Keratinocyte (primary cell): Measurements from ENCODE around the gene CDC14B.

ENCODE experiments used
- EZH2 ChIP-seq: IDR thresholded peaks from one replicate; pipeline ENCODE4 v1.6.1; 2012; ENCODE audit warnings: inconsistent platforms, mild to moderate bottlenecking, low read length, moderate library complexity
- TF ChIP-seq, protein P1 (sequence below), 3 experiments: IDR thresholded peaks in 1 of 3; conservative IDR thresholded peaks in 1 of 3; optimal IDR thresholded peaks in 1 of 3; 2 replicates in 2 of 3; 3 replicates in 1 of 3; pipeline versions ENCODE3 to v1.5.1; 2011; ENCODE audit warnings: low read length in 3 of 3, mild to moderate bottlenecking in 3 of 3, moderate library complexity in 2 of 3, control low read depth in 1 of 3, inconsistent platforms in 1 of 3; ENCODE audit not compliant: insufficient read depth in 2 of 3; ENCODE audit errors: extremely low read depth in 1 of 3

DNA sequence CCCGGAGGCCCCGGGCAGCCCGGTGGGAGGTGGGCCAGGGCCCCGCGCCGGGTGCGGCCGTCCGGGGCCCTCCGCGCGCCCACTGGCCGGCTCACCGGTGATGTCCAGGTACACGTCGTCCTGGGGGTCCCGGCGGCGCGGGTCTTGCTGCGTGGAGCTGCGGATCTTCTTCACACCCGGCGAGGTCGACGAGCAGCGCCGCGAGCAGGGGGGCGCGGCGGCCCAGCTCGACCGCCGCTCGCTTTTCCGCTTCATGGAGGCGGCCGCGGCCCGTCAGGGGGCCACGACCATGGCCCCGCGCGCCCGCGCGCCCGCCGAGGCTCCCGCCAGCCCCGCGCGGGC is 548 bp downstream of the CDC14B start:
- TF ChIP-seq, protein P1, sequence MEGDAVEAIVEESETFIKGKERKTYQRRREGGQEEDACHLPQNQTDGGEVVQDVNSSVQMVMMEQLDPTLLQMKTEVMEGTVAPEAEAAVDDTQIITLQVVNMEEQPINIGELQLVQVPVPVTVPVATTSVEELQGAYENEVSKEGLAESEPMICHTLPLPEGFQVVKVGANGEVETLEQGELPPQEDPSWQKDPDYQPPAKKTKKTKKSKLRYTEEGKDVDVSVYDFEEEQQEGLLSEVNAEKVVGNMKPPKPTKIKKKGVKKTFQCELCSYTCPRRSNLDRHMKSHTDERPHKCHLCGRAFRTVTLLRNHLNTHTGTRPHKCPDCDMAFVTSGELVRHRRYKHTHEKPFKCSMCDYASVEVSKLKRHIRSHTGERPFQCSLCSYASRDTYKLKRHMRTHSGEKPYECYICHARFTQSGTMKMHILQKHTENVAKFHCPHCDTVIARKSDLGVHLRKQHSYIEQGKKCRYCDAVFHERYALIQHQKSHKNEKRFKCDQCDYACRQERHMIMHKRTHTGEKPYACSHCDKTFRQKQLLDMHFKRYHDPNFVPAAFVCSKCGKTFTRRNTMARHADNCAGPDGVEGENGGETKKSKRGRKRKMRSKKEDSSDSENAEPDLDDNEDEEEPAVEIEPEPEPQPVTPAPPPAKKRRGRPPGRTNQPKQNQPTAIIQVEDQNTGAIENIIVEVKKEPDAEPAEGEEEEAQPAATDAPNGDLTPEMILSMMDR (optimal IDR thresholded peaks at IDR 0.05 in 1 of 3, IDR thresholded peaks at IDR 0.05 in 1 of 3, conservative IDR thresholded peaks at IDR 0.05 in 1 of 3; ENCODE audit: extremely low read depth in 1 of 3, insufficient read depth in 2 of 3, low read length in 3 of 3): no peak
- TF ChIP-seq EZH2: no peak
